HG02588 (cell line): ENCODE data around the gene PAK6.

Experiments used
- ATAC-seq: cut with Tn5 transposase; IDR thresholded peaks from one replicate; pipeline ENCODE4 v1.9.1; 2021; ENCODE audit warnings: mild to moderate bottlenecking, moderate library complexity; ENCODE audit not compliant: unreplicated experiment

Gene PAK6

GRCh38 chr15:40309344-40309862 lies 70.5 kb downstream of the PAK6 start:
- ATAC-seq = no peak

DNA sequence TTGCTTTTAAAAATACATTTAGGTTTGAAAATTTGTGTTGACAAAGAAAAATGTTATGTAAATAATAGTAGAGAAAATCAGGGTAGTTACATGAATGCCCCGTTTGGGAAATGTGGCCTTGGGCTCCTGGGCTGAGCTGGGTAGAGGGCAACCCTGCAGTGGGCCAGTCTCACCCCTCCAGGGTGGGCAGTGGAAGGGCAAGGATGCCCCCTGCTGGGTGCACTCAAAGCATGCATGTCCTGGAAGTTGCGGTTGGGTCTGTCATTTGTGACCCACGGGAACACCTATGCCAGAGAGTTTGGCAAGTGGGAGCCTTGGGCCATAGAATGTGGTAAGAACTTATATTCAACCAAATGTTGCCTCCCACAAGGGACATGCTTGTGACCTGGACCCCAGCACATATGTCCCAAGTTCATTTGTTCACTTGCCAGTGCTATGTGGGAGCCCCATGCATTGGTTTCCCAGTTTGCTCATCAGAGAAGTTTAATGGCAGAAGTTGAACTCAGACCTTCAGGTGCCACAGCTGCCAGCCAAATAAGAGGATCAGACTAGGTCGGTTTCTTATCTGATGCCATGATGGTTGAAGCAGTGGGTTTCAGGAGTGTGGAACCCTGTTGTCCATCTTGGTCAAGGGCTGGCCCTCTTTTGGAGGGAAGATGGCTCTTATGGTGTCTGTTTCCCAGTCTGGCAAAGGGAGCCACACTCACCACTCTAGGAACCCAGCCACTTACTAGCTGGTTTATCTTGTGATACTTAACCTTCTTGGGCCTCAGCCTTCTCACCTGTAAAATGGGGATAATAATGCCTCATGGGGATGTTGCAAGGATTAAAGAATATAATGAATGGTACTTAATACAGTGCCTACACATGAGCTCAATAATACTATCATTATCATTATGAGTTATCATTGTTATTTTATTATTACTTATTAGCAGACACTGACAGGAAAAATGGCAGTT lies 71.4 kb downstream of the PAK6 start:
- ATAC-seq = no peak

- no peak for ATAC-seq
These were observed 72.1 kb downstream of the PAK6 start for GRCh38 chr15:40310993-40311392.

DNA sequence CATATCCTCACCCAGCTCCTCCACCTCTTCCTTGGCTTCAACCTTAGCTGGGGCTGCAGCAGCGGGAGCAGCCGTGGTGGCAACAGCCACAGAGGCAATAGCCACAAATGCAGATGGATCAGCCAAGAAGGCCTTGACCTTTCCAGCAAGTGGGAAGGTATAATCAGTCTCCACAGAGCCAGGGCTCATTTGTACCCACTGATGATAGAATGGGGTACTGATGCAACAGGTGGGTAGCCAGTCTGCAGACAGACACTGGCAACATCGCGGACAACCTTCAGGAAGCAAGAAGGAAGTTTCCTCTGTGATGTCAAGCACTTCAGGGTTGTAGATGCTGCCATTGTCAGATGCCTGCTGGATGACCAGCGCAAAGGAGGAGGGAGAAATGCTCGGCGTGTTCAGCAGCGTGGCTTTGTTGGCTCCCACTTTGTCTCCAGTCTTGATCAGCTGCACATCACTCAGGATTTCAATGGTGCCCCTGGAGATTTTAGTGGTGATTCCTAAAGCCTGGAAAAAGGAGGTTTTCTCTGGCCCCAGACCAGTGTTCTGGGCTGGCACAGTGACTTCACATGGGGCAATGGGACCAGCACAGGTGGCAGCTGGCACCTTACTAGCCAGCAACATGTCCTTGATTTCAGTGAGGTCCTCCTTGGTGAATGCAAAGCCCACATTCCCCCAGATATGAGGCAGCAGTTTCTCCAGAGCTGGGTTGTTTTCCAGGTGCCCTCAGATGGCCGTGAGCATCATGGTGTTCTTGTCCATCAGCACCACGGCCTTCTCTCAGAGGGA lies 73.7 kb downstream of the PAK6 start:
- no peak for ATAC-seq

- no peak for ATAC-seq
These were observed 74.9 kb downstream of the PAK6 start for GRCh38 chr15:40313531-40314398.

DNA sequence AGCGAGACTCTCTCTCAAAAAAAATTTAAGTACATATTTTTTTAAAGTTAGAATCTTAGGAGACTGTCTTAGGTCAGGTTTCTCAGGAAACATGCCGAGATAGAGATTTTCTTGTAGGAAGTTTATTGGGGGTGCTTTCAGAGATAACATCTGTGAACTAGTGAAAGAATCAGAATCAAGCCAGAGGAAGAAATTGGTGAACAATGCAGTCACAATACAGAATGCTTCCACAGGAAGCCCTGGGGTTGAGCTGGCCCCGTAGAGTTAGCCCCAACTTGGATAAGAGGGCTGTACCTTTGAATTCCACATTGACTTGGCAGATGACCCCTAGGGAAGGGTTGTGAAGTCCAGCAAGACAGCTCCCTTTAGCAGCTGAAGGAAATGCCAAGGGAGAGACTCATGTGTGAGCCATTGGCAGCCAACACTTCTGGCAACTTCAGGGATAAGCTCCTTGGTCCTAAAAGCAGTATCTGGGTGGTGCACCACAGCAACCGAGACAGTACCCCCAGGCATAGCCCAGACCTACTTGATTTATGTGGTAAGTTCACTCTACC lies 75.9 kb downstream of the PAK6 start:
- no peak for ATAC-seq

DNA sequence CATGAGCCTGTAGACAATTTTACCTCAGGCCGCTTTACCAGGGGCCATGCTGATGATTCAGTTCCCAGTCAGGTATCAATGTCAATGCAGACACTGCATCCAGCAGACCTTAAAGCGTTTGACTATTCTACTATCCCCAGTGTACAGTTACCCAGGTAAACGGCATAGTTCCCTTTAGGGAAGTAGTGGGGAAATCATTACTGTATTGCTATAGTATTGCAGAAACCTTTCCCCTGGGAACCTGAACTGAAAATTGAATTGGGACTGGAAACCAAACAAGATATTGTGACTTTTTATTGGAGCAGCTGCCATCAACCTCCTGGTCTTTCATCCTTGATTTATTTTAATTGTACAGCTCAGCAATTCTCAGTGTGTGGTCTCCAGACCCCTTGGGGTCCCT lies 78.1 kb downstream of the PAK6 start:
- no peak for ATAC-seq

DNA sequence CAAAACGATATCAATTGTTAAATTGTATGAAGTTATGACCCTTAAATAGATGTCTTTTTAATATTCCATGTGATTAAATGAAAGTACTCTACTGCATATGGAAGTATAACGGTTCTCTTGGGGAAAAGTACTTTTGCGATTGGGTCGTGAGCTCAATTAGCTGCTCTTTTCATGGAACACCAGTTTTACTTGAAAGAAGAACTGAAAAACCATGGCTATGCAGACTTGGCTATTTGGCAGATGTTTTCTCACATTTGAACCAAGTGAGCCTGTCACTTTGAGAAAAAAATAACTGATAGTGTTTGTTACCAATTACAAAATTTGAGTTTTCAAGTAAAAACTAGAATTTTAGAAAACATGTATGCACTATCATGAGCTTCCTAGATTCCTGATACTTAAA lies 78.7 kb downstream of the PAK6 start:
- ATAC-seq = no peak

GRCh38 chr15:40320409-40320808 lies 81.5 kb downstream of the PAK6 start:
- no peak for ATAC-seq

DNA sequence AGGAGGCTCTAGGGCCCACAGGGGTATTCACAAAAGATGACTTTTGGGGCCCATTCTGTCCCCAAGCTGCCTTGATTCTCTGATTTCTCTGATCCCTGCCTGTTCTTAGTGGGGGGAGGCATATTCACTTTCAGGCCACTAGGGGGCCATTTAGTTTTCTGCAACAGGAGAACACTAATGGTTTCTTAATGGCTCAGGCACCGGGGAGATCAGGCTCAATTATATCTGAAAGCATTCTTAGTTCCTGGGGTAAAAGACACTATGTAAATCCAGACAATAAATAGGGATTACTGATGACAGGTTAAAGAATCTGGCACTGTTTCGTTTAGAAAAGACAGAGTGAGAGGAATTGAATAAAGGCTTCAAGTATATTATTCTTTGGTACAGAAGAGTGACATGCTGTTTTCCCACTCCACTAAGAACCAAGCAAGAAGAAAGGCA lies 82.1 kb downstream of the PAK6 start:
- no peak for ATAC-seq

DNA sequence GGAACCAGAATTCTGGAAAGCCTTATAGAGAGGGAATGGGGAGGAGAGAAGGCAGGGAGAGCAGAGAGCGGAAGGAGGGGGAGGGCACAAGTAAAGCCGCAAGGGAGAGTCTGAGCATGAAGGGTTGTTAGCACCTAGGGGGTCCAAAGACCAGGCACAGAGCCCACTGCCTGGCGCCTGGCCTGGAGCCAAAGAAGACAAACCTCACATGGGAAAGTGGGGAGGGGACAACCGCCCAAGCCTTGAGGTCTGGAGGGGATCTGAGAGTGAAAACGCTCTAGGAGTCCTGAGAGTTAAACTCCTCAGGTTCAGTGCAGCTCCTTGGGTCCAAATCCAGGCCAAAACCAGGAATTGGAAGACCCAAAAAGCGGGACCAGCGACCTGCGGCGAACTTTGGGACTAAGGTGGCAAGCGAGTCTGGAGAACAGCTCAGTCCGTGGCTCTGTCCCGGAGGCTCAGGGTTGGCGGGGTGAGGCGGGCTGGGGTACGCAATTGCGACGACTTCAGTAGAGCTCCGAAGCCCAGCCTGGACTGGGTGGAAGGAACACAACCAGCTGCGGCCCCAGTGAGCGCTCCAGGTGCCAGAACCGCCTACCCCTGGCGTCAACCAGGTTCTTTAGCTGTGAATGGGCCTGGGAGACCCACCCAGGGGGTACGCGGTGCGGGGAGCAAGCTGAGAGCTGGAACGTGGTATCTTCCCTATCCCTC lies 83.8 kb downstream of the PAK6 start:
- no peak for ATAC-seq

GRCh38 chr15:40323239-40323952 lies 84.5 kb downstream of the PAK6 start, which contains the start of gene INAFM2:
INAFM2 (plus strand) TSS chr15:40323692; CDS start chr15:40324056, 364 bp downstream.
- peak; percentile 86 for ATAC-seq

DNA sequence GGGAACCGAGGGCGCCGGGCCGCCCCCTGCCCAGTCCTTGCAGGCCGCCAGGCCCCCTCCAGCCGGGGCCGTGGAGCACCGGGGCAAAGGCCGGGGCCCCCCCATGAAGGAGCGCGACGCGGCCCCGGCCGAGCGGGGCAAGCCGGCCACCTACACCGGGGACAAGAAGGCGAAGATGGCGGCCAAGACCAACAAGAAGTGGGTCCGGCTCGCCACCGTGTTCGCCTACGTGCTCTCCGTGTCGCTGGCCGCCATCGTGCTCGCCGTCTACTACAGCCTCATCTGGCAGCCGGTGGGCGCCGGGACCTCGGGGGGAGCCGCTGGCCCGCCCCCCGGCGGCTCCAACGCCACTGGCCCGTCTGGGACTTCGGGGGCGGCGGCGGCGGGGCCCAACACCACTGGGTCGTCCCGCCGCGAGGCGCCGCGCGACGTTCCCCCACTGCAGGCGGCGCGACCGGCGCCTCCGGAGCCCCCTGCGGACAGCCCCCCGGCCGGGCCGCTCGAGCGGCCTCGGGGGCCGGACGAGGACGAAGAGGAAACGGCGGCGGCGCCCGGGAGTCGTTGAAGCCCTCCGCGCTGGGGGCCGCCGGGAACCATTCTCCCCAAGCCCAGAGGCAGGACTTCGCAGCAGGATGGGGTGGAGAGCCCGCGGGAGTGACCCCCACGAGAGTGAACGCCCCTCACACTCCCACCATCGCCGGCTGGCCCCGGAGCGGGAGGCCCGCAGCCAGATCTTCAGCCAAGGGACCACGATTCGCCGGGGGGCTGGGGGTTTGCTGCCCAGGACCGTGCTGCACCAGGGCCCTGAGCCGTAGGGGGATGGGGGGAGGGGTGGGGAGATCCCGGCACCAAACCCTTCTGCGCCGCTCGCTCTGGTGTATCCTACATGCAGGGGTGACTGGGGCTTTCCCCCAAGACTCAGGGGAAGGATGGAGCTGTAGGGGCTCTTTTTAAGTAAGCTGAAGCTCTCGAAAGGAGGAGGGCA lies 85.4 kb downstream of the PAK6 start:
- peak; percentile 6 for ATAC-seq

DNA sequence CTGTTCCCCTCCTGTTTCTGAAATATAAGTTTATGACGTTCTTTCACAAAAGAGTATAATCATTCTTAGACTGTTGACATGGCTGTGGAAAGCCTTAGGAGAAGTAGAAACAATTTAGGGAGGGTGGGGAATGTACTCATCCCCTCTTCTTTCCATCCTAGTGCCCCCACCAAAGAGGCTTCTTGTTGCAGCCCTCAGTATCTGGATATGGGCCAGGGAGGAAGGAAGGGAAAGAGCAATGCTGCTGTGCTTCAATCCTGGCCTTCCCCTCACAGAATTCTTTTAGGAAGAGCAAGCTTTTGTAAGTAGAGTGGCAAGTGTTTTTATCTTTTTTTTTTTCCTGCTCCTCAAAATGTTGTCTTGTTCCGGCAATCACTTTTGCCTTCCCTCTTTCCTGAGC lies 86.3 kb downstream of the PAK6 start:
- ATAC-seq = no peak

- no peak for ATAC-seq
These were observed 86.8 kb downstream of the PAK6 start for GRCh38 chr15:40325700-40326099.
